T-helper 22 cell (primary cell): ENCODE data around the gene CCNK.

ENCODE experiments used
- DNase-seq: peaks from one replicate; pipeline ENCODE4 v3.0.0-alpha.2; 2020; ENCODE audit warnings: low read depth

Gene CCNK

GRCh38 chr14:99519931-99520421, 38.8 kb downstream of the CCNK start:
- no peak for DNase-seq

GRCh38 chr14:99520571-99521081, 39.4 kb downstream of the CCNK start:
- DNase-seq: no peak

GRCh38 chr14:99521176-99522024, 40.2 kb downstream of the CCNK start:
- DNase-seq: no peak

GRCh38 chr14:99522025-99522401, 40.8 kb downstream of the CCNK start:
- no peak for DNase-seq

- no peak for DNase-seq
Observed at GRCh38 chr14:99522457-99522891, 41.3 kb downstream of the CCNK start.

GRCh38 chr14:99522934-99523703, 41.9 kb downstream of the CCNK start:
- DNase-seq: no peak

- no peak for DNase-seq
Observed at GRCh38 chr14:99523704-99524055, 42.5 kb downstream of the CCNK start.

GRCh38 chr14:99524091-99524661, 43.0 kb downstream of the CCNK start:
- no peak for DNase-seq

- no peak for DNase-seq
Observed at GRCh38 chr14:99524804-99525698, 43.8 kb downstream of the CCNK start.

GRCh38 chr14:99525699-99526080, 44.5 kb downstream of the CCNK start:
- DNase-seq: no peak

- DNase-seq: no peak
Observed at GRCh38 chr14:99527026-99527425, 45.8 kb downstream of the CCNK start.

GRCh38 chr14:99527427-99528076, 46.3 kb downstream of the CCNK start:
- DNase-seq: no peak

GRCh38 chr14:99529899-99530298, 48.7 kb downstream of the CCNK start:
- DNase-seq: no peak

GRCh38 chr14:99530407-99531155, 49.4 kb downstream of the CCNK start:
- no peak for DNase-seq

- no peak for DNase-seq
Observed at GRCh38 chr14:99531251-99532096, 50.3 kb downstream of the CCNK start.

GRCh38 chr14:99532310-99532709, 51.1 kb downstream of the CCNK start:
- DNase-seq: no peak

GRCh38 chr14:99534333-99534732, 53.1 kb downstream of the CCNK start:
- DNase-seq: no peak

- DNase-seq: no peak
Observed at GRCh38 chr14:99534863-99535262, 53.7 kb downstream of the CCNK start.

GRCh38 chr14:99535448-99535847, 54.2 kb downstream of the CCNK start:
- no peak for DNase-seq
